Activated CD4-positive, alpha-beta T cell treated with anti-CD3 and anti-CD28 coated beads for 4 hours (primary cell): Measurements from ENCODE around the gene PXMP2.
"Not testable (repeated sequence)": the region's sequence is repeated elsewhere in the genome, so short reads cannot be mapped to it uniquely, and the experiment has no call there.

Experiments used
- DNase-seq, 2 donors: peaks; one replicate each; pipeline ENCODE4 v3.0.0-alpha.2; 2020

The PXMP2 gene

DNA sequence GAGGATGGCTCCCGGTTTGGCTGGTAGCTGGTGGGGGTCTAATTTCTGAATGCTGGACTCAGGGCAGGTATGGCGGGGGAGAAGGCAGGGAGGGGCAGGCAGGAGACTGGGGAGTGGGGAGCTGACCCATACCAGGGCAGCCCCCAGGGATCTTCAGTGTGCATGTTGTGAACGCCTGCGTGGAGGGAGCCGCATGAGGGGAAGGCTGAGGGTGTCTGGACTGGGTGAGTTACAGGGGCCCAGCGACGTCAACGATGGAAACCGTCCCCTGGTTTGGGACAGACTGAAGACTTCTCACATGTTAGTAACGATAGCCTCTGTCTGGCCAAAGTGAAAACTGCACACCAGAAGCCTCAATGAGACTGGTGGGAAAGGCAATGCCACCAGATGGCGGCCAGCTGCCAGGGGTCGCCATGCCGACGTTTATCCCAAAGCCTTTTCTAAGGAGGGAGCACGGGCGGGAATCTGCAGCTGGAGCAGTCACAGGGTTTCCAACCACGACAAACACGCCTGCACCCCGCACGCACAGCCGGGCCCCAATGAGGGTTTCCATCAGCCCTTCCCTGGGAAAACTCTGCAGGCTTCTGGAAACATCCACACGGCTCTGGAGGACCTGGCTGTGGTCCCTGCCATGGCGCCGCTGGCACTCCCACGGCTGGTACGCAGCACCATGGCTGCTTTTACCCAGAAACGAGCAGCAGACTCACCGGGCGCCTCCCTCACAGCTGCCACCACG, 37.3 kb downstream of the PXMP2 start:
- no peak for DNase-seq

GRCh38 chr12:132726386-132726785, 39.0 kb downstream of the PXMP2 start:
- no peak for DNase-seq

DNA sequence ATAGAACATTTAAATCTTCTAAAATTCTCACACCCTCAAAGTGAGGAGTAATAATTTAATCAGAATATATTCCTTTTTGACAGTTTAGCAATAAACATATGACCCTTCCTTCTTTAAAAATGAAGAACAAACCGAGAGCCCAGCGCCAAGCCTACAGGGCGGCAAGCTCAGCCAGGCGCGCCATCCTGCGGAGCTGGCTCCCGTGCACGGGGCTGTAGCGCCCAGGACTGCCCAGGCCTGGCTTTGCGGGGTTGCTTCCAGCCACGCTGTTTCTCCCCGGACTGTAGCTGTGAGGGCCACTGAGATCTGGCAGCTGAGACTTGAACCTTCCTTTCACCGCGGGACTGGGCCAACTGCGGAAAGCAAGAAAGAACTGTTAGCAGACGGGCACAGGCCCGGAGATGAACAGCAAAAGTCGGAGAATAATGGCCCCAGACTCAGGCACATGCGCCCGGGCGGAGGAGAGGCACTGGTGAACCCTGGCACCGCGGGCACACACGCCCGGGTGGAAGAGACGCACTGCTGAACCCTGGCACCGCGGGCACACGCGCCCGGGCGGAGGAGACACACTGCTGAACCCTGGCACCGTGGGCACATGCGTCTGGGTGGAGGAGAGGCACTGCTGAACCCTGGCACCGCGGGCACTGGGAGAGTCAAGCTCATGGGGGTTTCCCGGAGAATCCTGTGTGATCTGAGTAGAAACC, 39.9 kb downstream of the PXMP2 start:
- DNase-seq: no peak

DNA sequence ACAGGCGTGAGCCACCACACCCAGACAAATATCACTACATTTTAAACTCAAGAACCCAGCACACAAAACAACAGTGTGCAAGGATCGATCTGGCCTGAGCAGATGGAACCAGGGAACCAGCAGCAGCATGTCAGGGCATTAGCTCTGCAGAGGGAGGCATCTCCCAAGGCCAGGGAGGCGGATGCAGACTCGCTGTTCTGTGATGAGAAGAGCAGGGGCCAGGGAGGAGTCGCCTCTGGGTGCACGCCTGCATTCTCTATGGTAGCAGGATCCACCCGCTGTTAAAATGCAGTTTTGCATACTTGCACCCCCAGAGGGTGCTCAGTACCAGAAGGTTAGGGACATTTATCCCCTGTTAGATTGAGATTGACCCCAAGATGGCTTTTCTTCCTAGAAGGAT, 41.1 kb downstream of the PXMP2 start:
- no peak for DNase-seq

DNA sequence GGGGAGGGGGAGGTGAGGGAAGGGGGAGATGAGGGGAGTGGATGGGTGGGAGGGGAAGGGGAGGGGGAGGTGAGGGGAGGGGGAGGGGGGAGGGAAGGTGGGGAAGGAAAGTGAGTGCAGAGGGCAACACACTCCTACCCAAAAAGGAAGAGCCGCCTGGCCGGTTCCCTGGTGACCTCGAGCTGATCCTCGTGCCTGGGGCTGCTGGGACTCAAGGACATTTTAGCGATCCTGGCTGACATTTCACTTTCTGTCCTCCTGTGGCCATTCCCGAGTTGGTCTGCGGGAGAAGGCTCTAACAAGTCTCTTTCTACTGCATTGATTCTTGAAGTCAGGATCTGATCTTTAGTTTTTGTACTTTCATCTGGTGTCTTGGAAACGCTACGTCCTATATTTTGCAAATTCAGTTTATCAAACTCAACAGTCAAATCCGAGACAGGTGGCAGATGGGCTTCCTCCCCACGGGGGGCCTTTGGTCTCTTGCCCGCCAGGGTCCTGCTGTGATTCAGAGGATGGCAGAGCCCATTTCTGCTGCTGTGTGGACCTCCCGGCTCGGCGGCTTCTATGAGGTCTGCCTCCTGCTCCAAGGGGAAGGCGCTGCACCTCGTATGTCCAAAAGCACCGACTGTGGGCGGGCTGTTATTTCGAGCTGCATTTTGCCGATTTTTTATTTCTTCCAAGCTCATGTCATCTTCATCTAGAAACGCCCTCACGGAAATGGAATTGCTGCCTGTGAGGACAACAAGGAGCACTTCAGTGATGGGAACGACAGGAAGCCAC, 42.3 kb downstream of the PXMP2 start:
- DNase-seq: no peak

GRCh38 chr12:132730353-132730752, 43.0 kb downstream of the PXMP2 start:
- DNase-seq: no peak

GRCh38 chr12:132731574-132731973, 44.2 kb downstream of the PXMP2 start:
- DNase-seq: no peak

- DNase-seq: no peak
These were observed 46.8 kb downstream of the PXMP2 start for GRCh38 chr12:132734206-132734605.

- DNase-seq: no peak
These were observed 48.1 kb downstream of the PXMP2 start for GRCh38 chr12:132735496-132735895.

DNA sequence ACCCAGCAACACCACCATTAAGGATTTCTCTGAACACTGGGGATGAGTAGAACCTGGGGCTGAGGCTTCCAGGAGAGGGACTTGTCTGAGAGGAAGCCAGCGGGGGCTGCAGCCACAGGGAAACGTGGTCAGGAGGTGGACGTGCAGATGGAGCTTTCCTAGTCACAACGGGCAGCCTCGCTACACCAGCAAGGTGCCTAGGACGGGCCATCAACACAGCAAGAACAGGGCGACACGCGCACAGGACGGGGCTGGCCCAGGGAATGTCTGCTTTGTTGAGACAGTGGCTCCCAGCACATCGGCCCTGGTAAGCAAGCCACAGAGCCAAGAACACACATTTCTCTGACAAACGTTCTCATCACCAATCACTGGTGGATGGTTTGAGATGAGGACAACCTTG, 49.0 kb downstream of the PXMP2 start:
- DNase-seq: no peak

DNA sequence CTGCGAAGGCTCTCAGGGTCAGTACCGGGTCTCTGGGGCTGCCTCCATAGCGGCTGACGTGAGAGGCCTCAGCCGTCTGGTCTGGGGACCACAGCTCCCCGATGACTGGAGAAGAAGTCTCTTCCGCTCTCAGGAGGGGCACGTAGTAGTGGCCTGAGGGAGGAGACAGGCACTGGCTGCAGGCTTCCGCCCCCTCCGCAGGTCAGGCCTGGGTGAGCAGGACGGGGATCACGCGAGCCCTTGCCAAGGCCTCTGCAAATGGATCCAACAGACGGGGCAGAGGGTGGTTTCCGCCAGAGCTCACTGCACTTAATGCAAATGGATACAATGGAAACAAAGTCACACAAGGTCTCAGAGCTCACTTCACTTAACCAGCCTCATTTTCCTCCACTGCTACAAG, 49.5 kb downstream of the PXMP2 start:
- DNase-seq: no peak

- DNase-seq: no peak
These were observed 52.4 kb downstream of the PXMP2 start for GRCh38 chr12:132739600-132740312.

DNA sequence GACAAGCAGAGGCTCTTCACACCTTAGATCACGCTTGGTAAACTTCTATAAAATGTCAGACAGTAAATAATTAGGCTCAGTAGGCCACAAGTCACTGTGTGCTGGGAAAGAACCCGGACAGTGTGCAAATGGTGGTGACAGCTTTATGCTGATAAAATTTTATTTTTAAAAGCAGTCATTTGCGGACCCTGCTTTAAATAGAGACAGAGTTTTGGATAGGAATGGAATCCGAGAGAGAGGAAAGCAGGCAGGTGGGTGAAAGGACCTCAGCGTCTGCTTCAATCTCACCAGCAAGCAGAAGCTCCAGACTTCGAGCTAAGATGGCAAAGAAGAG, 52.9 kb downstream of the PXMP2 start:
- DNase-seq: no peak

GRCh38 chr12:132740652-132741051, 53.3 kb downstream of the PXMP2 start:
- no peak for DNase-seq

GRCh38 chr12:132741620-132742019, 54.2 kb downstream of the PXMP2 start:
- no peak for DNase-seq

- DNase-seq: no peak
These were observed 56.4 kb downstream of the PXMP2 start for GRCh38 chr12:132743831-132744230.

GRCh38 chr12:132746613-132747012, 59.2 kb downstream of the PXMP2 start:
- no peak for DNase-seq

DNA sequence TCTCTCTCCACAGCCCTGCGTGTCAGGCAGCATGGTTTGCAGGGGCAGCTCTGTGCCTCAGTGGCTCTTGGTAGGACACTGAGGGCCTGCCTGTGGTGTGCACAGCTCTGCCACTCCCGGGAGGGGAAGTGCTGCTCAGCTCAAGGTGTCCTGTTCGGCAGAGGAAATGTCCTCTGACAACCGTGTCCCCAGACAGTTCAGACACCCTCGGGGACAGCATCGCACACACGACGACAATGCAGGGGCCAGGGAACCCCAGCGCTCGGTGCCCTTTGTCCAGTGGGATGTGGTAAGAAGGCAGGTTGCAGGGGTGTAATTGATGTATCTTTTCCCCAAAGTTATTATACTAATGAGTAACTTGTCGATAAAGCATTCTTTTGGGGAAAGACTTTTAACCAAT, 60.0 kb downstream of the PXMP2 start:
- DNase-seq: no peak

GRCh38 chr12:132747896-132748295, 60.5 kb downstream of the PXMP2 start:
- no peak for DNase-seq

DNA sequence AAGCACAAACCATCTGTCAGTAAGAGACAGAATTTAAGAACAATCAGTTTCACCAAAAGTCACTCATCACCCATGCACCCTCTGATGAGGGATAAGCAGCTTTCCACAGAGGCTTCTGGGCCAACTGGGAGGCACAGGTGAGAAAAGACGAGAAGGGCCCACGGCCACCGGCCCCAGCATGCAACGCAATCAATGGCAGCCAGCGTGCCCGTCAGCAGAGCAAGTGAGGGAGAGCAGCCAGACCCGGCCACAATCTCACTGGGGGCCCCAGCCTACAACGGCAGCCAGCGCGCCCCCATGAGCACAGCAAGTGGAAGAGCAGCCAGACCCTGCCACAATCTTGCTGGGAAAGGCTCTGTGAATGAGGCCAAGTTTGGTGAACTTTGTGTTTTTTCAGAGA, 60.9 kb downstream of the PXMP2 start:
- no peak for DNase-seq

DNA sequence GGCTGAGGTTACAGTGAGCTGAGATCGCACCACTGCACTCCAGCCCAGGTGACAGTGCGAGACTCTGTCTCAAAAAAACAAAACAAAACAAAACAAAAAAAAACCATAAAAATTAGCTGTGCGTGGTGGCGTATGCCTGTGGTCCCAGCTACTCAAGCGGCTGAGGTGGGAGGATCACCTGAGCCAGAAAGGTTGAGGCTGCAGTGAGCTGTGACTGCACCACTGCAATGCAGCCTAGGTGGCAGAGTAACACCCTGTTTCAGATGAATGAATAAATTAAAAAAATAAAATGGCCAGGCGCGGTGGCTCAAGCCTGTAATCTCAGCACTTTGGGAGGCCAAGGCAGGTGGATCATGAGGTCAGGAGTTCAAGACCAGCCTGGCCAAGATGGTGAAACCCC, 66.3 kb downstream of the PXMP2 start:
- not testable (repeated sequence) for DNase-seq

DNA sequence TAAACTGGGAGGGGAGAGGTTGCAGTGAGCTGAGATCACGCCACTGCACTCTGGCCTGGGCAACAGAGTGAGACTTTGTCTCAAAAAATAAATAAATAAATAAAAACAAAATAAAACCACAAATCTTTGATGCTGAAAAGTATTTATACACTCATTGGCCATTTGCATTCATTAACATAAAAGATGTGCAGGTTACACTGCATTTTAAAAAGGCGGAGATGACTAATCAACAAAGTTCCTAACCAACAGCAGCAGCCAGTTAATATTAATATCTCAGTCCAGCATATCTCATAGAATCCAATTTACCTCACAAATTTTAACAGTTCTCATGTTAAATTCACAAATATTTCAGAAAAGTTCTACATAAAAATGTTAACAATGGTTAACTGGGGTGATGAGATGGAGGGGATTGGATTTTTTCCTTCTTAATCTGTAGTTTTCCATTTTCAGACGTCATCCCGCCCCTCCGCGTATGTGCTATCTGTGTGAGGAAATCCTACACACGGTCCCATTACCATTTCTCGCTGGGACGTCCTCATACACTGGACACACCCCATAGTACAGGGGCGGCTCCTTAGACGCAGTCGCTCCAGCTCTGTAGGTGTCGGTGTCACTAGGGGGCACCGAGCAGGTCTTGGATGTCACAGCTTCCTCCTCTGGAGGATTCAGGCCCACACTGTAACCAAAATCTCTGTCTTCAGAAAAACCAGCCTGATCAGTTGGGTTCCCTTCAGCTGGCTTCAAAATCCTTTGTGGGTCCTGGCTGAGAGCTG, 67.0 kb downstream of the PXMP2 start:
- DNase-seq: no peak
